ENCODE data around the gene PFAS.

- no peak for TF ChIP-seq CTCF (IDR thresholded peaks at IDR 0.05; ENCODE audit: low read depth, low read length, poor library complexity, severe bottlenecking)
- no peak for TF ChIP-seq EZH2phosphoT487 (IDR thresholded peaks at IDR 0.05; ENCODE audit: borderline replicate concordance, low read length)
Observed at GRCh38 chr17:8256291-8256690, 7.2 kb downstream of the PFAS start.

Measured in DOHH2 (cell line).